GM12878 (cell line): Measurements from ENCODE around the gene AIP. TPM values are rescaled to one million over a fixed set of nuclear protein-coding genes. Genes with fewer than 3 reads are reported as not detected.

Source experiments
- ATAC-seq: fragments of 200-7000 bp; cut with Tn5 transposase; 3 replicates; pipeline ENCODE4 v1.9.1; 2020; ENCODE audit warnings: mild to moderate bottlenecking, moderate library complexity
- BruUV-seq: library from RNA; stranded (reverse); fragments of 400-500 nt; replicated peaks from 2 replicates; lab custom pipeline; 2021; lab: Mats Ljungman, UMichigan
- CTCF ChIA-PET: fragments of 300-600 bp; sonication (Branson Sonifier 250); formaldehyde crosslinking; extraction: SDS; loops from one replicate; lab custom pipeline; 2021; ENCODE audit warnings: inconsistent platforms; lab: Yijun Ruan, JAX
- POLR2A ChIA-PET: fragments of 350-600 bp; formaldehyde crosslinking; extraction: SDS; loops from one replicate; lab custom pipeline; 2021; ENCODE audit warnings: inconsistent platforms; lab: Charles Lee
- RAD21 ChIA-PET: fragments of 300-600 bp; sonication (Branson Sonifier 250); formaldehyde crosslinking; loops from one replicate; lab custom pipeline; 2023; ENCODE audit warnings: antibody characterized with exemption; ENCODE audit not compliant: unreplicated experiment; lab: Charles Lee
- SMC1A ChIA-PET: fragments of 300-600 bp; sonication (Branson Sonifier 250); formaldehyde crosslinking; loops from one replicate; lab custom pipeline; 2023; ENCODE audit not compliant: unreplicated experiment, uncharacterized antibody; lab: Charles Lee
- DNase-seq: peaks from one replicate; pipeline ENCODE4 v3.0.0-alpha.2; 2011; ENCODE audit warnings: low read depth, low spot score
- FAIRE-seq: peaks from 3 replicates; lab custom pipeline; 2011; peaks lifted over from hg19 to GRCh38; lab: Jason Lieb, UNC
- H2AFZ ChIP-seq: 2 replicates; pipeline ENCODE4 v1.6.0; 2011; ENCODE audit warnings: low read depth, low read length, control low read depth; ENCODE audit not compliant: control insufficient read depth
- H3K27ac ChIP-seq: 2 replicates; pipeline ENCODE4 v1.5.1; 2011; ENCODE audit warnings: control low read depth; ENCODE audit not compliant: control insufficient read depth, insufficient read depth
- H3K27me3 ChIP-seq, 2 experiments: replicated peaks in 1 of 2; 2 replicates each; pipeline versions ENCODE4 v1.6.0 to v1.6.1; 2011; ENCODE audit warnings: low read length in 1 of 2; ENCODE audit not compliant: control insufficient read depth in 2 of 2, insufficient read depth in 2 of 2
- H3K36me3 ChIP-seq, 2 experiments: 2 replicates each; pipeline ENCODE4 v1.5.1; 2011; ENCODE audit warnings: low read length in 1 of 2; ENCODE audit not compliant: control insufficient read depth in 2 of 2, insufficient read depth in 2 of 2
- H3K4me1 ChIP-seq: 2 replicates; pipeline ENCODE4 v1.6.1; 2011; ENCODE audit warnings: mild to moderate bottlenecking, low read length, moderate library complexity, mixed read lengths; ENCODE audit not compliant: control insufficient read depth, insufficient read depth
- H3K4me2 ChIP-seq: 2 replicates; pipeline ENCODE4 v1.6.0; 2011; ENCODE audit warnings: control low read depth; ENCODE audit not compliant: control insufficient read depth, insufficient read depth
- H3K4me3 ChIP-seq: fragments of 200-600 bp; sonication (generic); 2 replicates; pipeline ENCODE4 v1.5.1; 2016
- H3K79me2 ChIP-seq: 2 replicates; pipeline ENCODE4 v1.6.0; 2011; ENCODE audit warnings: low read length; ENCODE audit not compliant: control insufficient read depth, insufficient read depth
- H3K9ac ChIP-seq: 2 replicates; pipeline ENCODE4 v1.8.0; 2011; ENCODE audit warnings: low read length, control low read depth, mixed read lengths; ENCODE audit not compliant: control insufficient read depth, insufficient read depth
- H3K9me3 ChIP-seq: replicated peaks from 3 replicates; pipeline ENCODE4 v1.5.1; 2011; ENCODE audit warnings: mild to moderate bottlenecking, low read length; ENCODE audit not compliant: control insufficient read depth, insufficient read depth
- H4K20me1 ChIP-seq: 2 replicates; pipeline ENCODE4 v1.6.0; 2011; ENCODE audit not compliant: control insufficient read depth, insufficient read depth
- CEBPB ChIP-seq, 2 experiments: fragments of 150-350 bp in 1 of 2; IDR thresholded peaks; 2 replicates each; pipeline ENCODE4 v1.6.1; 2012 to 2014; ENCODE audit warnings: low read depth in 2 of 2, low read length in 2 of 2, borderline replicate concordance in 1 of 2, inconsistent platforms in 1 of 2
- EZH2 ChIP-seq: IDR thresholded peaks from 2 replicates; pipeline ENCODE4 v1.6.1; 2012; ENCODE audit warnings: low read depth, mild to moderate bottlenecking, control low read depth, inconsistent platforms, low read length, borderline replicate concordance; ENCODE audit not compliant: control insufficient read depth
- IRF5 ChIP-seq: fragments of 450-650 bp; IDR thresholded peaks from 2 replicates; pipeline ENCODE4 v1.6.1; 2017; ENCODE audit warnings: borderline replicate concordance
- LARP7 ChIP-seq: fragments of 450-650 bp; IDR thresholded peaks from 2 replicates; pipeline ENCODE4 v1.6.1; 2017; ENCODE audit warnings: mild to moderate bottlenecking
- MYB ChIP-seq: fragments of 150-350 bp; IDR thresholded peaks from 2 replicates; pipeline ENCODE4 v1.6.1; 2014; ENCODE audit warnings: mild to moderate bottlenecking, low read depth, low read length, borderline replicate concordance
- RB1 ChIP-seq: fragments of 450-650 bp; formaldehyde crosslinking; IDR thresholded peaks from 2 replicates; pipeline ENCODE4 v1.6.1; 2017; ENCODE audit warnings: mild to moderate bottlenecking, borderline replicate concordance
- SREBF2 ChIP-seq: IDR thresholded peaks from 2 replicates; pipeline ENCODE4 v1.6.1; 2012; ENCODE audit warnings: mild to moderate bottlenecking, low read length
- WGBS: methylation state at CpG from one replicate; pipeline ENCODE4 v1.1.6; 2016; ENCODE audit warnings: low lambda C conversion rate; ENCODE audit not compliant: insufficient replicate concordance, insufficient coverage; ENCODE audit errors: missing lambda C conversion rate; 5-methylcytosine and 5-hydroxymethylcytosine counted together
- in situ Hi-C: fragments of 300-500 bp; cut with MboI; formaldehyde crosslinking; loops from 9 replicates; pipeline ENCODE4 v1.14.3; 2018; ENCODE audit warnings: mixed read lengths
- intact Hi-C: fragments of 100-400 bp; cut with micrococcal nuclease; formaldehyde crosslinking; loops from one replicate; pipeline ENCODE4 v1.14.2; 2022; ENCODE audit not compliant: unreplicated experiment
- polyA plus RNA-seq, 11 experiments: library from polyadenylated mRNA; depleted of rRNA in 4 of 11; unstranded in 6 of 11; stranded (reverse) in 5 of 11; fragments of >200 nt; fragmentation: Nextera tagmentation in 4 of 11; fragmentation: Illumina TruSeq in 1 of 11; extraction: Ambion mirVana in 4 of 11; extraction: Trizol in 1 of 11; gene quantifications; 1 replicate in 1 of 11; 2 replicates in 10 of 11; pipeline versions ENCODE4 v1.2.1 to v1.2.3, GENCODE V29; 2011 to 2016; ENCODE audit warnings: inconsistent platforms in 2 of 11, missing spikeins in 2 of 11, low read depth in 1 of 11
- total RNA-seq, 4 experiments: library from RNA; depleted of rRNA in 3 of 4; stranded (reverse); fragments of >200 nt in 3 of 4; fragmentation: Illumina TruSeq in 1 of 4; extraction: Trizol in 1 of 4; gene quantifications; 2 replicates each; pipeline versions ENCODE4 v1.2.1 to v1.2.3, GENCODE V29; 2013 to 2021
- TF ChIP-seq, protein P1 (sequence below): IDR thresholded peaks from 2 replicates; pipeline ENCODE4 v1.6.1; 2012; ENCODE audit warnings: mild to moderate bottlenecking, low read depth, low read length
- TF ChIP-seq, protein P2 (sequence below): fragments of 450-650 bp; IDR thresholded peaks from 2 replicates; pipeline ENCODE4 v1.6.1; 2018; ENCODE audit warnings: borderline replicate concordance, mild to moderate bottlenecking; ENCODE audit not compliant: partially characterized antibody

The AIP gene
- total and polyA plus RNA-seq, 10 of the 15 experiments (the other 5 are each of a cell fraction or from before 2014, with no cell fraction given): 12.6 to 164 (median 104) TPM

DNA sequence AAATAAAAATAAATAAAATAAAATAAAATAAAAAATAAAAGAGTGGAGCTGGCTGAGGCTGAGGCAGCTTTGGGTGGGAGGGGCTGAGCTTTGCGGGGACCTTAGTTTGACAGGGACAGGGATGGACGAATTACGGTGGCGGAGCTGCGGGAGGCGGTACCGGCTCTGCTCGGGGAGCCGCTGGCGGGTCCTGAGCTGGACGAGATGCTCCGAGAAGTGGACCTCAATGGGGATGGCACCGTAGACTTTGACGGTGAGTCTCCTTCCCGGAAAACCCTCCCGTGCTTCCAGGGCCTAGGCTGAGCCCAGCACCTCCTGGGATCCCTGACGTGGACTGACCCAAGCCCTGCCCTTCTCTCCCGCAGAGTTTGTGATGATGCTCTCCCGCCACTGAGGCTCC lies 24.6 kb upstream of the AIP start:
- no peaks in the 10 kb centered on the region for H3K9me3 ChIP-seq
- ChIA-PET SMC1A (interaction anchor here (2.2 to 4.0 kb wide), 3 partner anchors 10 to 20 kb away, joined by 7 to 27 read pairs (median 12); partner anchors contain the start of gene PTPRCAP), RAD21 (interaction anchor here (3.3 kb wide), 1 partner anchor 57 kb away, joined by 13 read pairs; the partner anchor contains the start of gene PPP1CA), POLR2A (interaction anchor here (0.6 to 6.3 kb wide), 3 partner anchors 9 to 20 kb away, joined by 5 to 50 read pairs (median 20); partner anchors contain the start of genes PTPRCAP and TMEM134), CTCF (no interaction called here)
- no peaks in the 10 kb centered on the region for H3K79me2 ChIP-seq
- no peak overlapping the region for H3K9ac ChIP-seq
- H3K4me1 ChIP-seq: peaks cover 19% of the 10 kb centered on the region
- H3K4me3 ChIP-seq: no peak overlapping the region
- H3K36me3 ChIP-seq: no peaks in the 10 kb centered on the region; a peak in 1 of 4 replicates
- FAIRE-seq: no peak
- no peak overlapping the region for H2AFZ ChIP-seq
- H4K20me1 ChIP-seq: no peaks in the 10 kb centered on the region
- H3K27ac ChIP-seq: no peak overlapping the region
- BruUV-seq: no TSS peak
- no peak overlapping the region for H3K4me2 ChIP-seq
- intact Hi-C loops: no loop called here
- 96% methylated on average over 18 of the region's 19 CpGs for WGBS
- in situ Hi-C loops: no loop called here
- no peaks in the 10 kb centered on the region for H3K27me3 ChIP-seq
- DNase-seq: no peak
- TF ChIP-seq EZH2: no peak
- no peak for TF ChIP-seq LARP7
- TF ChIP-seq IRF5: no peak
- TF ChIP-seq, protein P1, sequence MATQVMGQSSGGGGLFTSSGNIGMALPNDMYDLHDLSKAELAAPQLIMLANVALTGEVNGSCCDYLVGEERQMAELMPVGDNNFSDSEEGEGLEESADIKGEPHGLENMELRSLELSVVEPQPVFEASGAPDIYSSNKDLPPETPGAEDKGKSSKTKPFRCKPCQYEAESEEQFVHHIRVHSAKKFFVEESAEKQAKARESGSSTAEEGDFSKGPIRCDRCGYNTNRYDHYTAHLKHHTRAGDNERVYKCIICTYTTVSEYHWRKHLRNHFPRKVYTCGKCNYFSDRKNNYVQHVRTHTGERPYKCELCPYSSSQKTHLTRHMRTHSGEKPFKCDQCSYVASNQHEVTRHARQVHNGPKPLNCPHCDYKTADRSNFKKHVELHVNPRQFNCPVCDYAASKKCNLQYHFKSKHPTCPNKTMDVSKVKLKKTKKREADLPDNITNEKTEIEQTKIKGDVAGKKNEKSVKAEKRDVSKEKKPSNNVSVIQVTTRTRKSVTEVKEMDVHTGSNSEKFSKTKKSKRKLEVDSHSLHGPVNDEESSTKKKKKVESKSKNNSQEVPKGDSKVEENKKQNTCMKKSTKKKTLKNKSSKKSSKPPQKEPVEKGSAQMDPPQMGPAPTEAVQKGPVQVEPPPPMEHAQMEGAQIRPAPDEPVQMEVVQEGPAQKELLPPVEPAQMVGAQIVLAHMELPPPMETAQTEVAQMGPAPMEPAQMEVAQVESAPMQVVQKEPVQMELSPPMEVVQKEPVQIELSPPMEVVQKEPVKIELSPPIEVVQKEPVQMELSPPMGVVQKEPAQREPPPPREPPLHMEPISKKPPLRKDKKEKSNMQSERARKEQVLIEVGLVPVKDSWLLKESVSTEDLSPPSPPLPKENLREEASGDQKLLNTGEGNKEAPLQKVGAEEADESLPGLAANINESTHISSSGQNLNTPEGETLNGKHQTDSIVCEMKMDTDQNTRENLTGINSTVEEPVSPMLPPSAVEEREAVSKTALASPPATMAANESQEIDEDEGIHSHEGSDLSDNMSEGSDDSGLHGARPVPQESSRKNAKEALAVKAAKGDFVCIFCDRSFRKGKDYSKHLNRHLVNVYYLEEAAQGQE: no peak
- no peak for TF ChIP-seq SREBF2
- no peak for TF ChIP-seq MYB
- TF ChIP-seq RB1: no peak
- TF ChIP-seq CEBPB (IDR thresholded peaks at IDR 0.05; ENCODE audit: borderline replicate concordance in 1 of 2, low read depth in 2 of 2, low read length in 2 of 2): no peak
- TF ChIP-seq, protein P2, sequence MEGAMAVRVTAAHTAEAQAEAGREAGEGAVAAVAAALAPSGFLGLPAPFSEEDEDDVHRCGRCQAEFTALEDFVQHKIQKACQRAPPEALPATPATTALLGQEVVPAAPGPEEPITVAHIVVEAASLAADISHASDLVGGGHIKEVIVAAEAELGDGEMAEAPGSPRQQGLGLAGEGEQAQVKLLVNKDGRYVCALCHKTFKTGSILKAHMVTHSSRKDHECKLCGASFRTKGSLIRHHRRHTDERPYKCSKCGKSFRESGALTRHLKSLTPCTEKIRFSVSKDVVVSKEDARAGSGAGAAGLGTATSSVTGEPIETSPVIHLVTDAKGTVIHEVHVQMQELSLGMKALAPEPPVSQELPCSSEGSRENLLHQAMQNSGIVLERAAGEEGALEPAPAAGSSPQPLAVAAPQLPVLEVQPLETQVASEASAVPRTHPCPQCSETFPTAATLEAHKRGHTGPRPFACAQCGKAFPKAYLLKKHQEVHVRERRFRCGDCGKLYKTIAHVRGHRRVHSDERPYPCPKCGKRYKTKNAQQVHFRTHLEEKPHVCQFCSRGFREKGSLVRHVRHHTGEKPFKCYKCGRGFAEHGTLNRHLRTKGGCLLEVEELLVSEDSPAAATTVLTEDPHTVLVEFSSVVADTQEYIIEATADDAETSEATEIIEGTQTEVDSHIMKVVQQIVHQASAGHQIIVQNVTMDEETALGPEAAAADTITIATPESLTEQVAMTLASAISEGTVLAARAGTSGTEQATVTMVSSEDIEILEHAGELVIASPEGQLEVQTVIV: no peak
- no peak for ATAC-seq
